Coronary artery (tissue), 2 donors: ENCODE measurements around the gene PSD2.

ENCODE experiments used
- DNase-seq: peaks from one replicate; pipeline ENCODE4 v3.0.0-alpha.2; 2017; ENCODE audit warnings: low spot score
- H3K27ac ChIP-seq, 2 donors: fragments of 200-600 bp; sonication (generic); one replicate each; pipeline ENCODE4 v1.5.1; 2016 to 2019
- H3K4me3 ChIP-seq: fragments of 200-600 bp; sonication (generic); 2 replicates; pipeline ENCODE4 v1.5.1; 2016; ENCODE audit warnings: mild to moderate bottlenecking, moderate library complexity
- CTCF ChIP-seq: fragments of 200-600 bp; sonication (generic); IDR thresholded peaks from one replicate; pipeline ENCODE4 v1.5.1; 2019; ENCODE audit warnings: antibody characterized with exemption

Gene PSD2

GRCh38 chr5:139763930-139764791 lies 31.4 kb upstream of the PSD2 start:
- Histone ChIP-seq H3K4me3 (no peak overlapping the region), H3K27ac (no peak overlapping the region)
- no peak for DNase-seq

GRCh38 chr5:139764886-139765408 lies 30.7 kb upstream of the PSD2 start:
- H3K27ac ChIP-seq = no peak overlapping the region
- DNase-seq = no peak
- H3K4me3 ChIP-seq = peak overlapping the region; percentile 75
- TF ChIP-seq CTCF = no peak

More at GRCh38 chr5:139763930-139764791, 31.4 kb upstream of the PSD2 start:
- no peak for TF ChIP-seq CTCF

- DNase-seq = peak; percentile 85
Observed at GRCh38 chr5:139765409-139766217, 30.0 kb upstream of the PSD2 start.

GRCh38 chr5:139767960-139768359 lies 27.6 kb upstream of the PSD2 start:
- DNase-seq = no peak
- no peak for TF ChIP-seq CTCF
- H3K27ac ChIP-seq = no peak overlapping the region
- no peak overlapping the region for H3K4me3 ChIP-seq

More at GRCh38 chr5:139765409-139766217, 30.0 kb upstream of the PSD2 start:
- Histone ChIP-seq H3K4me3 (peak overlapping the region; percentile 75), H3K27ac (peak overlapping the region in 1 of 2 donors; percentile 40)
- TF ChIP-seq CTCF = peak; percentile 99

- H3K27ac ChIP-seq = no peak overlapping the region
Observed at GRCh38 chr5:139768807-139769465, 26.7 kb upstream of the PSD2 start.

GRCh38 chr5:139769477-139769876 lies 26.1 kb upstream of the PSD2 start:
- Histone ChIP-seq H3K4me3 (no peak overlapping the region), H3K27ac (no peak overlapping the region)
- no peak for DNase-seq
- TF ChIP-seq CTCF = no peak

More at GRCh38 chr5:139768807-139769465, 26.7 kb upstream of the PSD2 start:
- no peak for TF ChIP-seq CTCF
- no peak for DNase-seq
- H3K4me3 ChIP-seq = no peak overlapping the region
